PC-3 (cell line): Measurements from ENCODE around the gene TBXAS1.

Experiments
- CTCF ChIP-seq: fragments of 300-600 bp; sonication (generic); conservative IDR thresholded peaks from 2 replicates; pipeline ENCODE4 v1.5.1; 2017; ENCODE audit warnings: antibody characterized with exemption, low read depth, mild to moderate bottlenecking, low read length
- EZH2 ChIP-seq: fragments of 300-600 bp; sonication (generic); IDR thresholded peaks from one replicate; pipeline ENCODE4 v1.6.1; 2017; ENCODE audit warnings: antibody characterized with exemption, mild to moderate bottlenecking, low read length; ENCODE audit not compliant: unreplicated experiment

GRCh38 chr7:140003913-140004382 lies 174.9 kb downstream of the TBXAS1 start:
- TF ChIP-seq CTCF (peak; percentile 84), EZH2 (no peak)
